NCI-H524 (cell line): ENCODE data around the gene USP36.

Experiments used
- DNase-seq, 2 experiments: peaks; one replicate each; lab custom pipeline; 2025; lab: John Stamatoyannopoulos, UW

USP36 gene

DNA sequence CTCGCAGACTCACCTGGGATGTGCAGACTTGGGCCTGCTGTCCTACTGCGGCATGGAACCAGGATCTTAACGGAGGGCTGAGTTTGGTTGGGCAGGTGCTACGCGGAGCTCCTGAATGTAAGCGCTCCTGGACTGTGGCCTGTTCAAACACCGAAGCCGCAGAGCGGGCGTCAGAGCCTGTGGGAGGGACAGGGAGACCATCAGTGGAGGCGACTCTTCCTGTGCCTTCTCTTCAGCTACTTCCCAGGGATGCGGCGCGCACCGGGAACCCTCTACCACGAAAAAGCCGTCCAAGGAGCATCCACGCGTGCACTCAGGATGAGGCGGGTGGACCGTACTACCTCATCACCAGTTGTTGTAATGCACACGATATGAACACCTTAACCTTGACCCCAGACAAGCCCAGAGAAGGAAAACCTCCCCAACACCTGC, 2.0 kb downstream of the USP36 start:
- no peak for DNase-seq

DNA sequence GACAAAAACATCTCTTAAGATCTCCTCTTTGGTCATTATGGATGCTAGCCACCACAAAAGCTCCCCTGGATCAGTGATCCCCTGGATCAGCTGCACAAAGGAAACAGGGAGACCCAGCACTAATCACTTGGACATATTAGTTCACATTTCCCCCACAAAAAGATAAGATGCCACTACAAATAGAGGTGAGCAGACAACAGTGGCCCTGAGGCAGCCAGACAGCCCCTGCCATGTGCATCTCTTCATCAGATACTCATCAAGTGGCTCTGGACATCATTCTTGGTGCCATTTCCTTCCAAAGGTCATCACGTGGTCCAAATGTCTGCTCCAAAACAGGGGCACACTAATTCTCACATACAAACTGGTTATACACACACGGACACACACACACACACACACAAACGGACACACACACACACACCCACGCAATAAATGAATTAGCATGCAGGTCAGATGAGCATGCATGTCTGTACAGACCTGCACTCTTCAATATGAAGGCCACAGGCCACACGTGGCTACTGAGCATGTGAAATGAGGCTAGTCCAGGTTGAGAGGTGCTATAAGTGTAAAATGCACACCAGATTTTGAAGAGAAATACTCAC, 4.1 kb downstream of the USP36 start:
- no peak for DNase-seq

DNA sequence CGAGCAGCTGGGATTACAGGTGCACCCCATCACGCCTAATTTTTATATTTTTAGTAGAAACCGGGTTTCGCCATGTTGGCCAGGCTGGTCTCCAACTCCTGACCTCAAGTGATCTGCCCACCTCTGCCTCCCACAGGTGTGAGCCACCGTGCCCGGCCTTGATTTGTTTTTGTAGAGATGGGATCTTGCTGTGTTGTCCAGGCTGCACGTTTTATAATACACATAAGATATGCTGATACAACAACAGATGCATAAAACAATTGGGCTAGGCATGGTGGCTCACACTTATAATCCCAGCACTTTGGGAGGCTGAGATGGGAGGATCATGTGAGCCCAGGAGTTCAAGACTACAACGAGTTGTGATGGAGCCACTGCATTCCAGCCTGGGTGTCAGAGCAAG, 6.0 kb downstream of the USP36 start:
- DNase-seq: no peak

DNA sequence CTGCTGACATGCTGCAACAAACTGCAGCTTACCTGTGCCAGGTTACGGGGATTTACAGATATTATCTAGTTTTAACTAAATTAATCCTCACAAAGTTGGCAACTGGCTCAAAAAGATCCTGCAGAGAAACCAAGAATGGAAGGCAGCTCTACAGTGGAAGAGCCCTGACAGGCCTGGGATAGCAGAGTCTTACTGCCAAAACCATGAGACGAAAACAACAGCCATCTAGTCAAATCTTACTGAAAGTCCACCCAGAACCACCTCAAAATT, 8.1 kb downstream of the USP36 start:
- no peak for DNase-seq

DNA sequence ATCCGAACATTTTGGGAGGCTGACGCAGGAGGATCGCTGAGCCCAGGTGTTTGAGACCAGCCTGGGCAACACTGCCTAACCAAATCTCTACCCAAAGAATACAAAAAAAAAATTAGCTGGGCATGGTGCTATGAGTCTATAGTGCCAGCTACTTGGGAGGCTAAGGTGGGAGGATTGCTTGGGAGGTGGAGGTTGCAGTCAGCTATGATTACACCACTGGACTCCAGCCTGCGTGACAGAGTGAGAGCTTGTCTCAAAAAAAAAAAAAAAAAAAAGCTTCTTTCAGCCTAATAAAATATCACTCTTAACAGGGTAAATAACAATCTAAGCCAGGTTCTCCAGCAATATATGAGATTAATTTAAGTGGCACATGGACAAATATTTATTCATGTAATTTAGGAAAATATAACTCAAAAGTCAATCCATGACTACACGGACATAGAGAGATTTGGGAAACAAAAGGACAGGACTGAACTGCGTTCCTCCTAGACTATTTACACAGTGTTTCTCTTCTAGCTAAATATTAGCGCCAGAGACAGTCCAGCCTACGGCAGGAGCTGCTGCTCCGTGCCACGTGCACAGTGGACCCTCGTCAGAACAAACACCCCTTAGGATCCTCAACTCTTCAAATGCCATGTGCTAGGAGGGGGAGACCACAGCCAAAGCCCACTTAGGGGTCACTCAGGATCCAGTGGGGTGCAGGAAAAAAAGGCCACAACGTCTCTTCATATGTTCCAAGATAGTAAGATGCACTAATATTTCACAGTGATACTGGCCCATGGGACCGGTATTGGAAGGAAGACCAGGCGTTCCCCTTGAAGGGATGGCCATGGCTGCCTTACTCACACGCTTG, 8.7 kb downstream of the USP36 start:
- DNase-seq: no peak

DNA sequence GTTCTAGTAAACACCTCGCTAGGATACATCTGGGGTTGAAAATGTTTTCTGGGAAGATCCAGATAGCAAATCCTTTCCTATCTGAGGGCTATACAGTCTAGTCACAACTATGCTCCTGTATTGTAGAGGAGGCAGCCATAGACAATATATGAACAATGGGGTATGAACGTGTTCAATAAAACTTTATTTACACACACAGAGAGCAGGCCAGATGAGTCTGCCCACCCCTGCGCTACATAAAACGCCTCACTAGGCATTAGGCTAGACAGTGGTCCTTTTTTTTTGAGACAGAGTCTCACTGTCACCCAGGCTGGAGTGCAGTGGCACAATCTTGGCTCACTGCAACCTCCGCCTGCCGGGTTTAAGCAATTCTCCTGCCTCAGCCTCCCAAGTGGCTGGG, 11.1 kb downstream of the USP36 start:
- DNase-seq: no peak

DNA sequence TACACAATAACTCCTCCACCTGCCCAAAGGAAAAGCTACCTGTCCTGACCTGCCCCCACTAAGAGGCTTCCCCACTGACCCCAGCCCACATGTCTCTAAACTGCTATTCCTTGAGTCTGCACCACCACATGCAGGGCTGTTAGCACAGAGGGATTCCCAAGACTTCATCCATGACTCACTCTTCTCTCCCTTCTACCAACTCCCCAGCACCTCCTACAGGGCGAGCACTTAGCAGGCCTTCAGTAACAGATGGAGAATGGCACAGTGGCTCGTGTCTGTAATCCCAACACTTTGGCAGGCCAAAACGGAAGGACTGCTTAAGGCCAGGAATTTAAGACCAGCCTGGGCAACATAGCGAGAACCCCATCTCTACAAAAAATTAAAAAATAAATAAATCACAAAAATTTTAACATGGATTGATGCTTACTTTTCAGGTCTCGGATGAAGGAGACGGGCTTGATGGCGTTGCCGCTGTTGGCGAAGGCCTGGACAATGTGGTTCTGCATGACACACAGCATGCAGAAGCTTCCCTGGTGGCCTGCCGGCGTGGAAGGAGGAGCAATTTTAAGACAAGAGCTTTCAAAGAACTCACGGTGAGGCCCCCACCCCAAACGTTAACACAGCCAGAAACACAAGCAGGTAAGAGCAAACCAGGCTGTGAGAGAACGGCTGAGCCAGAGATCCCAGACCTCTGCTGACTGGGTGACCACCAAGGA, 12.0 kb downstream of the USP36 start:
- peak; percentile 52 to 53 for DNase-seq

DNA sequence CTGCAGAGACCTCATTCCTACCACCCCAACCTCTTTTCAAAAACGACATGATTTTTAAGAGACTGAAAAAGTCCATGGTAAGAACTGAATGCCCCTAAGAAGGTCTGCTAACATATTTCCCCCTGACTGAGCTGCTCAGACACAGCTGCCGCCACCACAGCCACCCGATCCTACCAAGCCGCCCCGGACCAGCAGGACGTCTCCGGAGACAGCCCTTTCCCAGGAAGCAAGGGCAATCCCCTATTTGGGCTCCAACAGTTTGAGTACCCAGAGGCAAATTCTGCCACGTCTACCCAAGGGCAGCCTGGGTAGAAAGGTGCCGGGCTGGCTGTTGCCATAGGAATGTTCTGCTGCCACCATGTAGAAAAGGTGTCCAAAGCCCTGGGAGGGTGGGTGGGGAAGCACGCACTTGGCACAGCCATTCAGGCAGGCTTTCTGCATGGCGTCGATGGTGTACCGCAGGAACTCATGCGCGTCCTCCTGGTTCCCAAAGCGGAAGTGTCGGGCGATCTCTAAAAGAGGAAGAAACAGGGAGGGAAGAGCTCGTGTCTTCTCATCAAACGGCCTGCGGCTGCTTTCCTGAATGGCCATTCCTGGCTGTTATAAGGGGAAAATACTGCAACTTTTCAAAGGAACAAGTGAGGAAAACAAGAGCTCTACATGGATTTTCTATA, 13.6 kb downstream of the USP36 start:
- no peak for DNase-seq

DNA sequence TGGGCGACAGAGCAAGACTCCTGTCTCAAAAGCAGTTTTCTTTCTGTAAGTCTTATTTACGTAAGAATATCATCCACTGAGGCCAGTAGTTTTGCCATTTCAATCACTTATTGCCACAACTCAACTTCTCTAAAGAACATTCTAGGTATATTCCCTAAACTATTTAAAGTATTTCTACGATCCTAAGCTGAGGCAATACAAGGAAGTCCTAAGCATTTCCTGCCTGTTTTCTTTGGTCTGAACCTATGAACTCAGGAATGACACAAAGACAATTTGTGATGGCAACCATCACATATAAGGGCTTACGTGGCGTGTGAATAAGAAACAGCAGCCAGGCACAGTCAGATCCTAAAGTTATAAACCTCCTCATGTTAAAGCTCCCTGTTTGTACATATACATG, 14.2 kb downstream of the USP36 start:
- DNase-seq: no peak

DNA sequence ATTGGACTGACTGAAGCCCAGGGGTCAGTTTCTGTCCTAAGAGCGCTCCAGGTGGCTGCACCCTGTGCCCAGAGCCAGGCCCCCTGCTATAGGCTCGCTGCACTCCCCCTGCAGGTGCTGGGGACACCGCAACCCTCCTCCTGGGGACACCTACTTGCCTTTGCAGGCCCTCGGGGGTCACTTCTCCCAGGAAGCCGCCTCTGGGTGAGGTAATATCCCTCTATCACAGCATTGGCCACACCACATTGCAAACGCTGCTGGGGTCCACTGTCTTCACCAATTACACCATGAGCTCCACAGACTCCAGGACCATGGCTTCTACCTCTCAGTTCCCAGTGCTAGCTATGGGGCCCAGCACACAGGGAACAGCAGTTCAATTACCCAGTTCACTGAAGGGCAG, 14.9 kb downstream of the USP36 start:
- DNase-seq: no peak

DNA sequence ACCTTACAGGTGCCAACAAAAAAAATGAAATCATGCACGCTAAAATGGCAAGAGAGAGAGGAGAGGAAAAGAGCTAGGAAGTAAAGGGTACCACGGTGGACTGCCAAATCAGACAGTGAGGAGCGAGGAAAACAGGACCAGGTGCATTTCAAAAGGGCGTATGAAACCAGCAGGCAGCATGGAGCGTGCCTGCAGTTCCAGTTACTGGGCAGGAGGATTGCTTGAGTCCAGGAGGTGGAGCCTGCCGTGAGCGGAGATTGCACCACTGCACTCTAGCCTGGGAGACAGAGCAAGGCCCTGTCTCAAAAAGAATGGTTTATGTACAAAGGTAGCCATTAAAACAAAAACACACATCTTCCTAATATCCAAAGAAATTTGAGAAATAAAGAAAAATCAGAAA, 16.4 kb downstream of the USP36 start:
- DNase-seq: no peak

DNA sequence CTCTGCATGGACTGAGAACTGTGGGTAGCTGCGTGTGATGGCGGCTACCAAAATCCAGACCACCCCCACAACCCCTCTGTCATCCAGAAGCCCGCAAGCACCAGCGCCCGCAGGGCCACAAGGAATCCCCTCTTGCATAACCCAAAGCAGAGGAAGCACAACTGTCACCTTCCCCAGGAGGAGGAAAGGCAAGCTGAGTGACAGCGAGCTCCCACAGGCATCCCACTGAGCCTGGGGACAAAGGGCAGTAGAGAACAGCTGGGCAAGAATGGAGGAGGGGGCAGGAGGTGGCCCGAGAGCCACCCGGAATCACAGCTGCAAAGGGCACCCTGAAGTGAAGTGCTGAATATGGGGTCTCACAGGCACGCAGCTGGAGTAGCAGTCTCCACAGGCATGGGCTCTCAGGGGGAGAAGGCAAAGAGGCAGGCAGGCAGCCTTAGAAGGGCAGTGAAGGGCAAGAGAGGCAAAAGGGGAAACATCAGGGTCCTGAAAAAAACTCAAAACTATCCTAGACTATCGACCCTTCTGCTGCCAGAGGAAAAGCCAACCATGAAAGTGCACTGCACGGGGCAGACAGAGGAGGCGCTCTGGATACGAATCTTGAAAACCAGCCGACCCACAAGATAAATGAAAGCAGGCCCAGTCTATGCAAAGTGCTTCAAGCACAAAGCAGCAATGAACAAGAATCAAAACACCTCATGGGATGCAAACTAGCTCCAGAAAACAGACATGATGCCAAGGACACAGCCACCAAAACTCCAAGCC, 17.1 kb downstream of the USP36 start:
- DNase-seq: no peak

DNA sequence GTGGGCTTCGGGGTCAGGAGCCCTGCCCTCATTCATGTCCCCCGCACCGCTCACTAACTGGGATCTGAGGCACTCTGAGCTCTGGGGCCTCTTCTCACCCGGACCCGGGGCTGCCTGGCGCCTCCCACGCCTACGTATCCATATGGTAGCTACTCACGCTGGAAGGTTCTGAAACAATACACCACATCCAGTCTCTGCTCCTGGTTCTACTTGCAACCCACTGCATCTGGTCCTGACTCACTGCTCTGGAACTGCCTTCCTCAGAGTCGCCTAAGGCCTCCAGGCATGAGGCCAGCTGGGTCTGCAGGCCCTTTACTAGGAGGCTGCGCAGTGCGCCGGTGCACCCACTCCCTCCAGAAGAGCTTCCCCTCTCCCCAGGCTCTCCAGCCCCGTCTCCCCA, 18.1 kb downstream of the USP36 start:
- no peak for DNase-seq

DNA sequence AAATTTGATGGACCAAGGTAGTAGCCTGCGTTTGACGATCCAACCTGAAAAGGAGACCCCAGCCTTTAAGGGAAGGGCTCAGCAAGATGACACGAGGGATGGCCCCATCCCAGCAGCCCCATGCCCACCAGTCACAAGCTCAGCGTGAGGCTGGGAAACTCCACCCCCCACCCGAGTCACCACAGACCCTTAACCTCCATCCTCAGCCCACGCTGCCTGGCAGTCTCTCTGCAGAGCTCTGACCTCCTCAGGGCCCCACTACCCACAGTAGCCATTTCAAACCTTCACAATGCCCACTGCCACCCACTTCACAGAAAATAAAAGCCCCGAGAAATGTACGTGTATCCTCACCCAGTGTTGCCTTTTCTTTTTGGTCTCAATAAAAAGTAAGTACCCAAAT, 18.7 kb downstream of the USP36 start:
- DNase-seq: no peak

DNA sequence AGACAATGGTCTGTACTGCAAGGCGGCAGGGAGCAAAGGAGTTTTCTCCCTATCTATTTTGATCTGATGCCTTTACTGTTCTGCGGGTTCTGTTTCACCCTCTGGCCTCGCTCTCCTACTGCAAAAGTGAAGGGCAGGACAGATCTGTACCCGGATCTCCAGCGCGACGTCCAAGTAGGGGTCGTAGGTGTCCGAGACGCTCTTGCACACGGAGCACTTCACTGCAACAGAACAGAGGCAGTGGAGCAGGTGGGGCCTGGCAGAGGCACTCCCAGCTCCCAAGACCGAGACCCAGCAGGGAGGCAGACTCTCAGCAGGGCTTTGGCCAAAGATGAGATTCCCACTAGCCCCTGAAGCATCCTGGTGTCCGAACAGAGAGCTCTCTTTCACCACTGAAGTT, 19.8 kb downstream of the USP36 start:
- DNase-seq: no peak

DNA sequence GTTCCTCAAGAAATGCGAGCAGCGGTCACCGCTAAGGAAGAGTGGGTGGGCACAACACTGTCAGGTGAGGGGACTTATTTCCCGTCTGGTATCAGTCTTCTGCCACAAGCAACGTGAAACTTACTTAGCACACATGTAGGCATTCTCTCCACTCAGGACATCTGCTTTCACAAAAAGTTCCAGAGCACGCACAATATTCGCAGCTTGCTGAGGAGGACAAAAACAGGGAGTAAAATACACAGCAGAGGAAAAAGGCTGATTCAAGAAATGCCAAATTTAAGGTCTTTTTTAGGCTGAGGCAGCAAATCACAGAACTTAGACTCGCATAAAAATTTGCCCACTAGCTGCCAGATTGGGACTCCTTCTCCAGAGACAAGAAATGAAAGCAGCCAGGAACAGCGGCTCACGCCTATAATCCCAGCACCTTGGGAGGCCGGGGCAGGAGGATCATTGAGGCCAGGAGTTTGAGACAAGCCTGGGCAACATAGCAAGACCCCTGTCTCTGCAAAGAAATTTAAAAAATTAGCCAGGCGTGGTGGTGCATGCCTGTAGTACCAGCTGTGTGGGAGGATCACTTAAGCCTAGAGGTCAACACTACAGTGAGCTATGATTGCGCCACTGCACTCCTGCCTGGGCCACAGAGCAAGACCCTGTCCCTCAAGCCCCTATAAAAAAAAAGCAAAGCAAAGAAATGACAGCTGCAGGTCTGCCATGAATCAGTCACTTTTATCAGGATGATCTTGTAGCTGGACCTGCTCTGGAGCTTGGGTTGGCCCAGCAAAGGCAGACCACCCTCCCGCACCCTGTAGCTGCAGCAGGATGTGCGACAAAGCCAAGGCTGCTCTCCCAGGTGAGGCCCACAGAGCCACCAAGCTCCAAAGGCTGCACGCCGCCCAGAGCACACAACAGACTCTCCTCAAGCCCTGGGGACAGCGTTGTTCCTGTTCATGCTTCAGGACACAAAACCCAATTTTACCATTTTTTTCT, 20.5 kb downstream of the USP36 start:
- no peak for DNase-seq

DNA sequence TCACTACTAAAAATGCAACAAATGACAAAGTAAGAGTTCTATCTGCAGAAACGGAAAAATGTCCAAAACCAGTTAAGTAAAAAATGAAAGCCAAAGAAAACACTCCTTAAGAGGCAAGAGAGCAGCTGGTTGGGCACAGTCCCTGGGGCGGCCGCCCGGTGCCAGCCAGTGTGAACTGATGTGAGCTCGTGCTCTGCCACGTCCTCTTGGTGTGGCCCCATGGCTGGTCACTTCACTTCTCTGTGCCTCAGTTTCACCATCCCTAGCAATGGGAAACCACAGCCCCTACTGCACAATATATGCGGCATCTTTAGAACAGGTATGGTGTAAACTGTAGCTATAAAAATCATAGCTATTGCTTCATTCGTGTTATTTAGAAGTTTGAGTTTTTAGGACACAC, 21.2 kb downstream of the USP36 start:
- no peak for DNase-seq

DNA sequence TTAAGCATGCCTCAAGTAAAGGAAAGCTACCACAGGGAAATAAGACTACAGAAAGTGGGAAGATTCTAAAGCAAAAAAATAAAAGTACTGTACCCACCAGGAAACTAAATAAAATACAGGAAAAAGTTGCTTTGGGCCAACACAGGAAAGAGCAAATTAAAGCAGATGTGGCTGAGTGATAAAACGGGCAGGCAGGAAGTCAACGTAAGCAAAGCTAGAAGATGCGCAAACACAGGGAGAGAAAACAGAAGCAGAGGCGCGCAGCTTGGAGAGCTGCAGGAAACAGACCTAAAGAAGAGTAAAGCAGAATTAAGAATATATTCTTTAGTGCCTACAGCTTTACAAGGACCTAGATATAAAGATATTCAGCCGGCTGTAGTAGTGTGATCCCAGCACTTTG, 21.7 kb downstream of the USP36 start:
- no peak for DNase-seq

DNA sequence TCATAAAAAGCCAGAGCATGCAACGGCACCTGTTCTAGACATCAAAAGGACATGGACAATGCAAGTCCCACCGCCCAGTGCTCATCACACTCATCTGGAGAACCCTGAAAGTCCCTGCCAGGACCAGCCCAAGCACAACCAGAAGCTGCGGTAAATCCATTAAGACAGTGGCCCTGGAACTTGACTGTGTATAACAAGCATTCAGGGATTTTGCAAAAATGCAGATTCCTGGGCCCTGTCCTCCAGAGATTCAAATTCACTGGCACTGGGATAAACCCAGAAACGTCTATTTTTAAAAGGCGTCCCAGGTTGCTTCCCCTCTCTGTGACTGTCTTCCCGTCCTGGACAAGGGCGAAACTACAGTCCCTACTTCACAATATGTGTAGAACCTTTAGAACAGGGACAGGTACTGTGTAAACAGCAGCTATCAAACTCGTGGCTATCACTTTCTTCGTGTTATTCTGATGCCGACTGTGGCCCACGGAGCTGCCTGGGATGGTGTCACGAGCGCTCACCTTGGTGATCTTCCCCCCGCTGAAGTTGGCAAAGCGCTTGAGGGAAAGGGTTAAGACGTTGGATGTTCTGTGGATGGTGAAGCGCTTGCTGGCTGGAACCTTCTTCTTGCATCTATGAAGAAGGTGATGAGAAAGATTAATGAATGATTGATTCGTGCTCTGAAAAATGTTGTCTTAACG, 22.3 kb downstream of the USP36 start:
- no peak for DNase-seq

DNA sequence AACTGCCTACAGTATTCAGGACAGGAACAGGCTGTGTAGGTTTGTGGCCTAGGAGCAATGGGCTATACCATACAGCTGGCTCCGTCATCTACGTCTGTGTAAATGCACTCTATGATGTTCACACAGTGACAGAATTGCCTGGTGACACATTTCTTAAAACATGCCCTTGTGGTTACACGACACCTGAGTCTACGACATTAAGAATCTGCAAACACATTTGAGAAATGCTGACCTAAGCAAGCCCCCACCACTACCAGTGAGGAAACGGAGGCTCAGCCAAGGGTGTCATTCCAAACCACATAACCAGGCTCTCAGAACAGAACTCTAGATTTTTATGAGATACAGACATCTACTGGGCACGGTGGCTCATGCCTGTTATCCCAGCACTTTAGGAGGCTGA, 23.5 kb downstream of the USP36 start:
- DNase-seq: no peak
